Epidermal melanocyte (primary cell): ENCODE measurements around the gene ANGPTL4.
"Not testable (repeated sequence)": the region's sequence is repeated elsewhere in the genome, so short reads cannot be mapped to it uniquely, and the experiment has no call there.

Experiments
- DNase-seq: peaks from one replicate; pipeline ENCODE4 v3.0.0; 2011; ENCODE audit warnings: low spot score; ENCODE audit not compliant: insufficient read length

The ANGPTL4 gene

GRCh38 chr19:8389891-8390616 lies 26.1 kb downstream of the ANGPTL4 start, which contains the start of gene RAB11B:
Gene RAB11B (plus strand): TSS chr19:8390360. CDS start chr19:8390417, 57 bp downstream.
- DNase-seq = peak; percentile 98

- DNase-seq = peak; percentile 77
These were observed 26.6 kb downstream of the ANGPTL4 start for GRCh38 chr19:8390617-8390981.

GRCh38 chr19:8391198-8392016 lies 27.5 kb downstream of the ANGPTL4 start:
- no peak for DNase-seq

- DNase-seq = no peak
These were observed 28.1 kb downstream of the ANGPTL4 start for GRCh38 chr19:8392017-8392591.

DNA sequence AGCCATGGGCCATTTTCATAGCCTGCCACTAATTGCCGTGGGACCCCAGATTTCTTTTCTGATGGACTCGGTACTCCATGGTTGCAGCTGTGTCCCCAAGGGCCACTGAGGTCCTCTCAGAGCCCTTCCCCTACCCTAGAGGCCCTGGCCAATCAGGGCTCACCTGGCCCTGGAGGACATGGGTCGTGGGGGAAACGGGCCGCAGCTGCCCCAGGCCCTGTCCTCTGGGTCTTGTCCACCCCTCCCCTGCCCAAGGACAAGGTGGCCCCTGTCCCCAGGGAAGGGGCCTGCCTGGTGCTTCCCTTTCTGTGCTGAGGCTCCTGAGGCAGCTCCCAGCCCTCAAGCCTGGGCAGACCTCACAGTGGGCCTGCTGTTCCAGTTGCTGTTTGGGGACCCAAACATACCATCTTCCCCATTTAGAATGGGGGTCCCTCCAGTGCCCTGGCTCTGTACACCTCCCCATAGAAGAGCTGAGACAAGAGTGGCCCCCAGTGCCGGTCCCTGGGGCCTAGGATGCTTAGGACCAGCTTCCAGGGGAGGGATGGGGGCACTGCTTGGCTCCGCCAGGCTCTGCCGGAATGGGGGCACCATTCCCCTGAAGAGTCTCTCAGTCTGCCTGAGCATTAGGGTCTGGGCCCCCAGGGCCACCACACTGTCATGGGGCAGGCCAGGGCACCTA lies 29.4 kb downstream of the ANGPTL4 start:
- no peak for DNase-seq

DNA sequence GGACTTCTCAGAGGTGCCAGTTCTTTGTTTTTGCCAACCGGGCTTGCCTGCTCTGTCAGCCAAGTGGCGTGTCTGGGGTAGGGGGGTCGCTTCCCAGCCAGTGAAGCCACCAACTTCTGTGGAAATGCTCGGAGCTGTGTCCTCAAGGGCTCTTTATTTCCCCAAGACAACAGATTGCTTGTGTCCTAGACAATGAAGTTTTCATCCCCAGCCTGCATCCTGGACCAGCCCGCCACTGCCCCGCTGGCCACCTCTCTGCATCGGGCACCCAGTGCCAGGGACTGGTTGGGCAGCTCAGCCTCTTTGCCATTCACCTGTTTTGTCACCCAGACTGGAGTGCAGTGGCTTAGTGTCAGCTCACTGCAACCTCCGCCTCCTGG lies 29.9 kb downstream of the ANGPTL4 start:
- no peak for DNase-seq

- DNase-seq = no peak
These were observed 31.7 kb downstream of the ANGPTL4 start for GRCh38 chr19:8395621-8396082.

- DNase-seq = no peak
These were observed 32.2 kb downstream of the ANGPTL4 start for GRCh38 chr19:8396185-8396562.

GRCh38 chr19:8396563-8397203 lies 32.7 kb downstream of the ANGPTL4 start:
- DNase-seq = peak; percentile 65

- no peak for DNase-seq
These were observed 33.3 kb downstream of the ANGPTL4 start for GRCh38 chr19:8397271-8397670.

- DNase-seq = no peak
These were observed 33.9 kb downstream of the ANGPTL4 start for GRCh38 chr19:8397746-8398310.

- DNase-seq = no peak
These were observed 34.4 kb downstream of the ANGPTL4 start for GRCh38 chr19:8398311-8398771.

- DNase-seq = no peak
These were observed 35.8 kb downstream of the ANGPTL4 start for GRCh38 chr19:8399681-8400188.

GRCh38 chr19:8401981-8402411 lies 38.0 kb downstream of the ANGPTL4 start:
- no peak for DNase-seq

DNA sequence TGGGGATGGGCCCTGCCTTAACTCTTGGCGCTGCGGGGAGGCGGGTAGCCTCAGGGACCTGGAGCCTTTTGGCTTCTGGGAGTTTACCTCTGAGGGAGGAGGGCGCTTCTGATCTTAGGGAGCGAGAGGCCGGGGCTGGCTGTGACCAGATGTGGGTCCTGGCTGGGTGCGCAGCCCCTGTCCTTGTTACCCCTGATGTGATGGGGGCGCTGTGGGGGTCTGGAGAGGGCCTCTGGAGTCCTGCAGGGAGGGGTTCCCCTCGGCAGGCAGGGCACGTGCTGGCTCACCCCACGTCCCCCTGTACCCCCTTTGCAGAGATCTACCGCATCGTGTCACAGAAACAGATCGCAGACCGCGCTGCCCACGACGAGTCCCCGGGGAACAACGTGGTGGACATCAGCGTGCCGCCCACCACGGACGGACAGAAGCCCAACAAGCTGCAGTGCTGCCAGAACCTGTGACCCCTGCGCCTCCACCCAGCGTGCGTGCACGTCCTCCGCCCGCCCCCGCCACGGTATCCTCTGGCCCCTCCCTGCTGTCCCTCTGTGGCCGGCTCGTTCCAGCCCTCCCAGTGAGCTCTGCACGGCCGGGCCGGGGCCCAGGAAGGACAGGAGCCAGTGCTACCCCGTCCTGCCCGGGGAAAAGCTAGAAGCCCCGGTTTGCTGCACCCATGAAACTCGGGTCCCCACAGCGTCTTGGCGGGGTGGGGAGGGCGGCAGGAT lies 39.3 kb downstream of the ANGPTL4 start:
- no peak for DNase-seq

GRCh38 chr19:8403820-8404109 lies 39.8 kb downstream of the ANGPTL4 start:
- DNase-seq = no peak

GRCh38 chr19:8404391-8405151 lies 40.6 kb downstream of the ANGPTL4 start:
- DNase-seq = no peak

GRCh38 chr19:8410718-8411117 lies 46.8 kb downstream of the ANGPTL4 start:
- not testable (repeated sequence) for DNase-seq
